T-helper 1 cell treated with Interleukin-12 subunit alpha and Interleukin-12 subunit beta and Interleukin-4 antibody, amounts not matched to agents 30 μg/mL and 1 μg/mL, for 36 hours (primary cell): ENCODE data around the gene UBE2F.
"Not testable (repeated sequence)": the region's sequence is repeated elsewhere in the genome, so short reads cannot be mapped to it uniquely, and the experiment has no call there.

ENCODE experiments used
- H3K27ac Mint-ChIP-seq: one replicate; pipeline ENCODE4 v1.8.0; 2021; ENCODE audit warnings: mild to moderate bottlenecking, mixed read lengths
- H3K27me3 Mint-ChIP-seq: one replicate; pipeline ENCODE4 v1.8.0; 2021; ENCODE audit warnings: low read depth, mixed read lengths
- H3K36me3 Mint-ChIP-seq: one replicate; pipeline ENCODE4 v1.8.0; 2021; ENCODE audit warnings: low read depth, mixed read lengths
- H3K4me1 Mint-ChIP-seq: one replicate; pipeline ENCODE4 v1.8.0; 2021; ENCODE audit warnings: low read depth, mixed read lengths
- H3K4me3 Mint-ChIP-seq: one replicate; pipeline ENCODE4 v1.8.0; 2021; ENCODE audit warnings: mild to moderate bottlenecking, moderate library complexity, mixed read lengths
- H3K9me3 Mint-ChIP-seq: one replicate; pipeline ENCODE4 v1.8.0; 2021; ENCODE audit warnings: mixed read lengths

The UBE2F gene

DNA sequence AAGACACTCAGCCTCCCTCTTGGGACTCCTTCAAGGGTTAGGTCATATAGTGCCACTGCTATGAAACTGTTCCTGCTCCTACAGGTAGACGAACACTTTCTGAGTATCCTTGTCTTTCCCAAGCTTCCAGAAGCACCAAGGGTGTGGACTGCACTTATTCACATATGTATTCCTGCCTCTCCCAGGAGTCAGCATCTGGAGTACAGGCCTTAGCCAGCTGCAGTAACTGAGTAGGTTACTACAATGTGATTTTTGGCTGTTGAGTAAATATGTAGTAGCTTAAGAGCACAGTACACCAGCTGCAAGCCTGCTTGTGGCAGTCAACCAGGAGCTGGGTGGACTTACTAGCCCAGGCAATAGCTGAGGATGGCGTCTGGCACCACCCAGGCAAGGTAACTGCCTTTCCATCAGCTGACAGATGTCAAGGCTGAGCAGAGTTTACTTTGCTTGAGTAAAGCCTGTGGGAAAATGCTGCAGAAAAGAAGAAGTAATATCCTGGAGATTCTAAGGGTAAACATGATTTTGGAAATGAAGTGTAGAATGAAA is 80.0 kb downstream of the UBE2F start:
- Mint-ChIP-seq H3K4me3 (no peak overlapping the region), H3K9me3 (peaks cover 8% of the 10 kb centered on the region), H3K36me3 (peaks cover 33% of the 10 kb centered on the region), H3K4me1 (peaks cover 2% of the 10 kb centered on the region), H3K27ac (peak overlapping the region; percentile 16), H3K27me3 (no peaks in the 10 kb centered on the region)

DNA sequence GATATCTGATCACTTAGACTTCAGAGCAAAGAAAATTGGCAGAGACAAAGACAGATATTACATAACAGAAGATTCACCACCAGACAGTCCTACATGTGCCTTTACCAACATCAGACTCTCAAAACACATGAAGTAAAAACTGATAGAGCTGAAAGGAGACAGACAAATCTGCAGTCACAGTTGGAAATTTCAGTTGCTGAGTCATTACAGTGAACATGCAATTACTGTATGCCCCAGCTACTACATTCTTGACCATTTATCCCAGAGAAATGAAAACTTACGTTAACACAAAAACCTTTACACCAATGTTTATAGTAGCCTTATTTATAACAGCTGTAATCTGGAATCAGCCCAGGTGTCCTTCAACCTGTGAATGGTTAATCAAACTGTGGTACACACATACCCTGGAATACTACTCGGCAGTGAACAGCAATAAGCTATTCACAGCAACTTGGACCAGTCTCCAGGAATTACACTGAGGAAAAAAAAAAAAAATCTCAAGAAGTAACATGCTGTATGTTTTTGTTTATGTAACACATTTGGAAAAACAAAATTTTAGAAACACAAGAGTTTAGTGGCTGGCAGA is 86.5 kb downstream of the UBE2F start:
- H3K4me3 Mint-ChIP-seq: no peak overlapping the region
- no peak overlapping the region for H3K27ac Mint-ChIP-seq
- no peaks in the 10 kb centered on the region for H3K9me3 Mint-ChIP-seq
- peaks cover 2% of the 10 kb centered on the region for H3K36me3 Mint-ChIP-seq
- peaks cover 6% of the 10 kb centered on the region for H3K4me1 Mint-ChIP-seq
- peaks cover 21% of the 10 kb centered on the region for H3K27me3 Mint-ChIP-seq

DNA sequence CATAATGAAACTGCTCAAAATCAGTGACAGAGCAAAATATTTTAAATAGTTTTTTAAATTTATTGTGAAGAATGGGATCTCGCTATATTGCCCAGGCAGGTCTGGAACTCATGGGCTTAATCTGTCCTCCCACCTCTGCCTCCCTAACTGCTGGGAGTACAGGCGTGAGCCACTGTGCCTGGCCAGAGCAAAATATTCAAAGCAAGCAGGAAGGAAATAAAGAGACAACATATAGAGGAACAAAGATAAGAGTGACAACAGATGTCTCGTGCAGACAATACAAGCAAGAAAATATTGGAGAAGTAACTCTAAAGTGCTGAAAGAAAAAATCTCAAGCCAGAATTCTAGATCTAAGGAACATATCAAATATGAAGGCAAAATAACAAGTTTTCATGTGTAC is 89.0 kb downstream of the UBE2F start:
- H3K36me3 Mint-ChIP-seq: peaks cover 7% of the 10 kb centered on the region
- H3K27ac Mint-ChIP-seq: no peak overlapping the region
- H3K27me3 Mint-ChIP-seq: peaks cover 21% of the 10 kb centered on the region
- no peak overlapping the region for H3K4me3 Mint-ChIP-seq
- no peaks in the 10 kb centered on the region for H3K9me3 Mint-ChIP-seq
- peaks cover 15% of the 10 kb centered on the region for H3K4me1 Mint-ChIP-seq

DNA sequence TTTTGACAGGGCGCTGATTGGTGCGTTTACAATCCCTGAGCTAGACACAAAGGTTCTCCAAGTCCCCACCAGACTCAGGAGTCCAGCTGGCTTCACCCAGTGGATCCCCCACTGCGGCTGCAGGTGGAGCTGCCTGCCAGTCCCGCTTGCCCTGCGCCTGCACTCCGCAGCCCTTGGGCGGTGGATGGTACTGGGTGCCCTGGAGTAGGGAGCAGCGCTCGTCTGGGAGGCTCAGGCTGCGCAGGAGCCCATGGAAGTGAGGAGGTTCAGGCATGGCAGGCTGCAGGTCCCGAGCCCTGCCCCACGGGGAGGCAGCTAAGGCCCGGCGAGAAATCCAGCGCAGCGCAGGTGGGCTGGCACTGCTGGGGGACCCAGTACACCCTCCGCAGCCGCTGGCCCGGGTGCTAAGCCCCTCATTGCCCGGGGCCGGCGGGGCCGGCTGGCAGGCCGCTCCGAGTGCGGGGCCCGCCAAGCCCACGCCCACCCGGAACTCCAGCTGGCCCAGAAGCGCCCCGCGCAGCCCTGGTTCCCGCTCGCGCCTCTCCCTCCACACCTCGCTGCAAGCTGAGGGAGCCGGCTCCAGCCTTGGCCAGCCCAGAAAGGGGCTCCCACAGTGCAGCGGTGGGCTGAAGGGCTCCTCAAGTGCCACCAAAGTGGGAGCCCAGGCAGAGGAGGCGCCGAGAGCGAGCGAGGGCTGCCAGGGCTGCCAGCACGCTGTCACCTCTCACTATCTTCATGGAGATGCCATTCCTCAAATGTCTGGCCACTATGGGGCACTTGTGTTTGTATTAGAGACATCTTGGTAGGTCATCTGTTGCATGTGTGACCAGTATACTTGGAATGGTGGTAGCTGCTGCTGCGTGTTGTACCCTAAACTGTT is 91.1 kb downstream of the UBE2F start:
- Mint-ChIP-seq H3K27me3 (peaks cover 21% of the 10 kb centered on the region), H3K4me1 (peaks cover 27% of the 10 kb centered on the region)
- not testable (repeated sequence) for H3K27ac Mint-ChIP-seq, H3K9me3 Mint-ChIP-seq, H3K4me3 Mint-ChIP-seq, H3K36me3 Mint-ChIP-seq

DNA sequence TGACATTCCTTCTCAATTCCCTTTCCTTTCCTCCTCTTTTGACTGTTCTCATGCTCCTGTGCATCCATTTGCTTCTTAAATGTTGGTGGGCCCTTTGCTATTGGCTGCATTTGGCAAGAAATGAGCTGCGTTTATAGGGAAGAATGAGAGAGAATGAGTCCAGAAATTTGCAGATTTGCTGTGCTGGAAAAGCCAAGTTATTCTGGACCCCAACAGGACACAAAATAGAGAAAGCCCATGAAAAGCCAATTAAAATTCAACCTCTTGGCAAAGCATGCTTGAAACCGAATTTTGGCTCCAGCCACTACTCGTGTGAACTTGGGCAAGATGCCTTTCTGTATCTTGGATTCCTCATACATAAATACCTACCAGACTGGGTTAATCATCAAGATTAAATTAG is 92.7 kb downstream of the UBE2F start:
- H3K4me3 Mint-ChIP-seq: peak overlapping the region; percentile 97
- H3K36me3 Mint-ChIP-seq: peaks cover 11% of the 10 kb centered on the region
- H3K27ac Mint-ChIP-seq: peak overlapping the region; percentile 16
- H3K4me1 Mint-ChIP-seq: peaks cover 43% of the 10 kb centered on the region
- H3K27me3 Mint-ChIP-seq: peaks cover 21% of the 10 kb centered on the region
- no peaks in the 10 kb centered on the region for H3K9me3 Mint-ChIP-seq

DNA sequence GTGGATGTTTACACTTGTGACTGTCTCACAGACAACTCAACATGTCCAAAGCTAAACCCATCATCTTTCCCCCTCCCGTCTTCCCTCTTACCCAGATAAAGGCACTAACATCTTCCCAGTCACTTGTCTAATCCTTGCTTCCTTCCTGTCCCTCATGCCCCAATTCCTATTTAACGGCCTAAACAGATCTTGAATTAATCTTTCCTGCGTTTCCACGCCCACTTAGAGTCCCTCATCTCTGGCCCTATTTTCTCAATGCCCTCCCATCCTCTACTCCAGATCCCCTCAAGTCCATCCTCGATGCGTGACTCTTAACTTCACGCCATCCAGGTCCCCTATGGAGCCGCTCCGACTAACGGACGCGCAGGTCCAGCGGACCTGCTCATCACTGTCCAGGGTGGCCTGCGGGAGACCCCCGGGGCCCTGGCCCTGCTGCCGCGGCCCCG is 93.3 kb downstream of the UBE2F start:
- Mint-ChIP-seq H3K27ac (peak overlapping the region; percentile 88), H3K36me3 (peaks cover 16% of the 10 kb centered on the region), H3K4me3 (peak overlapping the region; percentile 97), H3K27me3 (peaks cover 21% of the 10 kb centered on the region), H3K4me1 (peaks cover 44% of the 10 kb centered on the region), H3K9me3 (no peaks in the 10 kb centered on the region)

DNA sequence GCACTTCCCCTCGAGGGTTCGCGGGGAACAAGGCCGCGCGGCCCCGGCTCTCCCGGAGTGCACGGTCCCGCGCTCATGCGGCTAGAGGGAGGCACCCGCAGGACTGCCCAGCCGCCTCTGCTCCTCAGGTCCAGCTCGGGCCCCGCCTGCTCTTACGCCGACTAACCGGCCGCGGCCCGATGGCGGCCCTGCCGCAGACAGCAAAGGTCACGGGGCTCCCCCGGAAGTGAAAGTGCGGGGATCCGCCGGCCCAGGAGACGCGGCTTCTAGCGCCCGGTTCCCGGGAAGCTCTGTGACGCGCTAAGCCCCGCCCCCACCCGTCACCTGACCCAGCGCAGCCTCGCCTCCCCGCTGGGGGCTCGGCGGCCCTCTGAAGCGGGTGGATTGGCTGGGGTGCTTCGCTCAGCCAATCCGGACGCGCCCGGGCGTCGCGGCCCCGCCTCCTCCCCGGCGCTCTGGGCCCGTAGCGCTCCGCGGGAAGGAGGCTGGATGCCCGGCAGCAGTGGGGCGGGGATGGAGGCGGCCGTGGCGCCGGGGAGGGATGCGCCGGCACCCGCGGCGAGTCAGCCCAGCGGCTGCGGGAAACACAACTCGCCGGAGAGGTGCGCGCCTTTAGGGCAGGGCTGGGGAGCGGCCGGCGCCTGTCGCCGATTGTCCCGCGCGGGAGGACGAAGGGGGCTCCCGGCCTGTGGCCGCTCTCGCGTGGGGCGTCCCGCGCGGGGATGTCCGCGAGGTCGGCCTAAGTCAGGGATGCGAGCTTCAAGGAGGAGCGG is 93.9 kb downstream of the UBE2F start, which contains the start of gene SCLY:
Gene SCLY, plus strand, starts transcription at position 460 of the 773 bp plus-strand sequence. Its CDS starts 54 bp downstream, at position 514.
- Mint-ChIP-seq H3K4me1 (peaks cover 44% of the 10 kb centered on the region), H3K36me3 (peaks cover 19% of the 10 kb centered on the region), H3K27me3 (peaks cover 16% of the 10 kb centered on the region), H3K4me3 (peak within 1 kb of the TSS; percentile 97), H3K27ac (peak within 1 kb of the TSS; percentile 88), H3K9me3 (no peaks in the 10 kb centered on the region)

DNA sequence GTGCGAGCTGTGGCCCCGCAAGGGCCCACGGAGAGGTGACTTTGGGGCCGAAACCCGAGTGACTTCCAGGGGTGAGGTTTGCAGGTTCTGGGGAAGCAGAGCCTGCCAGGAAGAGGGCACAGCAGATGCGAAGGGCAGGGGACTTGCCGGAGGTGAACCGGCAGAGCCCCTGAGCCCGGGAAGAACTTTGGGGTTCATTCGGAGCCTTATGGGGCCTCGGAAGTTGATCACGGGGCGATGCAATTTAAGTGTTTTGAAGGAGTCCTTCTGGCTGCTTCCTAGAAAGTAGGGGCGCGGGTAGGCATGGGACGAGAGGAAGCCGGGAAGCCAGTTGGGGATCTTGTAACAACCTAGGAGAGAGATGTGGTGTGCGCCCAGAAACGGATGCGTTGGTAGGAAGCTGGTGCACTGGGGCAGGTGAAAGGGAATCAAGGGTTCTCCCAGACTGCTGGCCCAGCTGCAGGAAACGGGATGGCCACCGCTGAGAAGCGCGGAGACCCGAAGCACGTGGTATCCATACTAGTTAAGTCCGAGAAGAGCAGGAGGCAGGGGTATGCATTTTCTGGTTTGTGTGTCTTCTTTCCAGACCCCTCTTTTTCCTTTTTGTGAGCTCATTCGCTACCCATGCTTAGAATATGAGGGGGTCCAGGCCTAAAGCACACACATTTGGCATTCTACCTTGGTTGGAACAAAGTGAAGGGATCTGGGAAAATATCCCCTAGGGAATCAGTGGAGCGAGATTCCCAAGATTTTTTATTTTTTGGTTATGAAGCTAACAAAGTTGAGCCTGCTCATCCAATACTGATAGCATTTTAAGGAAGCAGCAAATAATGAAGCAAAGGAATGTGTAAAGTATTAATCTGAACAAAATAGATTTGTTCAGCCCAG is 94.7 kb downstream of the UBE2F start:
- peaks cover 5% of the 10 kb centered on the region for H3K9me3 Mint-ChIP-seq
- peaks cover 26% of the 10 kb centered on the region for H3K36me3 Mint-ChIP-seq
- H3K27me3 Mint-ChIP-seq: peaks cover 8% of the 10 kb centered on the region
- H3K4me3 Mint-ChIP-seq: peak overlapping the region; percentile 97
- peak overlapping the region; percentile 84 for H3K27ac Mint-ChIP-seq
- H3K4me1 Mint-ChIP-seq: peaks cover 46% of the 10 kb centered on the region

DNA sequence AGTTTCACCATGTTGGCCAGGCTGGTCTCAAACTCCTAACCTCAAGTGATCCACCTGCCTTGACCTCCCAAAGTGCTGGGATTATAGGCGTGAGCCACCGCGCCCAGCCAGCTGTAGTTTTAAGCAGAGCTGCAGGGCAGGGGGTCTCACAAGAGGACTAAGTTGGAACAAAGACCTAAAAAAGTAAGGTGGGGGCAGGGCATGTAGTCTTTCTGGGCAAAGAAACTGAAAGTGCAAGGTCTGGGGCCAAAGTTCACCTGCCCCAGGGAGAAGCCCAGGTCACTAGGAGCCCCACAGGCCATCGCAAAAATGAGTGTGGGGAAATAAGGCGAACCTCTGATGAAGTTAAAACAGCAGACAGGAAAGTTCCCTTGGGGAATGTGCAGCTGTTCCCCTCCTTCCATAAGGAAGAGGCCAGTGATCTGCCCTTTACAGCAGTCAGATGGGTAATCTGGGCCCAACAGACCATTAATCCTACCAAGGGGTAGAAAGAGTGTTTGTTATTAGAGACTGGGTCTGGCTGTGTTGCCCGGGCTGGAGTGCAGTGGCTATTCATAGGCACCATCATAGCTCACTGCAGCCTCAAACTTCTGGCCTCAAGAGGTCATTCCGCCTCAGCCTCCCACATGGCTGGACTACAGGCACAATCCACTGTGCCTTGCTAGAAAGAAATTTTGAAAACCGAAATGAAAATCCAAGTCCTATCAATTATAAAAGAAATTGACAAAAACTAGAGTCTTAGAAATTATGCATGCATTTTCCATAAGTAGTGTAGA is 96.8 kb downstream of the UBE2F start:
- no peak overlapping the region for H3K27ac Mint-ChIP-seq
- no peak overlapping the region for H3K4me3 Mint-ChIP-seq
- H3K27me3 Mint-ChIP-seq: no peaks in the 10 kb centered on the region
- H3K9me3 Mint-ChIP-seq: peaks cover 10% of the 10 kb centered on the region
- H3K36me3 Mint-ChIP-seq: peaks cover 47% of the 10 kb centered on the region
- H3K4me1 Mint-ChIP-seq: peaks cover 62% of the 10 kb centered on the region

DNA sequence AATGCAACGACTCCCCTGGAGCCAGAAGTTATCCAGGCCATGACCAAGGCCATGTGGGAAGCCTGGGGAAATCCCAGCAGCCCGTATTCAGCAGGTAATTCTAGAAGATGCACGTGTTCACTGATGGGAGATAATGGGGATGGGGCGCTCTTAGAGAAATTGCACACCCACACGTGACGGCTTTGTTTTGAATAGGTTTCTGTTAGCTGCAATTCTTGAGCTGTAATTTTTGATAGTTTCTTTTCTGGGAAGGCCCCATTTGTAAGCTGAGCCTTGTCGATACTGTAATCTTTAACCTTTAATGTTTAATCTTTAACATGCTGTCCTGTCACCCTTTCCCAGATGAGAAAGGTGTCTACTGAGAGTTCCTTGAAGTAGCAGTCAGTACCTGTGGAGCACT is 97.6 kb downstream of the UBE2F start:
- Mint-ChIP-seq H3K27ac (no peak overlapping the region), H3K36me3 (peaks cover 49% of the 10 kb centered on the region), H3K4me1 (peaks cover 65% of the 10 kb centered on the region), H3K9me3 (peaks cover 10% of the 10 kb centered on the region), H3K4me3 (no peak overlapping the region), H3K27me3 (no peaks in the 10 kb centered on the region)

DNA sequence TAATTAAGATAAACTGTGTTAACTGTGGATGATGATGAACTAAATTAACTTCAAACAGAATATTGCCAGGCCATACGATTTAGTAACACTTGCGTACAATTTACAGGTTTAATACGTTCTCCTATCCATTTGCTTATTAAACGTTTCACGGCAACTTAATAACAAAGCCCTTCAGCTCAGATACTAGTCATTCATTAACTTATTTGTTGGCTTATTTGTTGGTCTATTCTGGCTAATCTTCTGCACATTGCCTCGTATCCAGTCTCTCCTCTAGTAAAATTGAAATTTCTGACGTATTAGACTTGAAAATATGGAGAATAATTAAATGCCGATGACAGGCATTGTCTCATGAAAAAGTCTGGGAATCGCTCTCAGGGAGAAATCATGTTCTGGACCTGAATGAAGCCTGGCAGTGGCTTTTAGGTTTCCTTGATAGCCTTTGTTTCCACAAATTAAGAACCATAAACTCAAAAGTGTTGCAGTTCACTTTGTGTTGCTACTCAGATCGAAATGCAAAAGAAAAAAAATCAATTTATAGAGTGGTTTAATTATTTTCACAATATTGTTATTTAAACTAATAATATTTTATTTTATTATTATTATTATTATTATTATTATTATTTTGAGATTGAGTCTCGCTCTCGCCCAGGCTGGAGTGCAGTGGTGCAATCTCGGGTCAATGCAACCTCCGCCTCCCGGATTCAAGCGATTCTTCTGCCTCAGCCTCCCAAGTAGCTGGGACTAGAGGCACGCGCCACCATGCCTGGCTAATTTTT is 98.4 kb downstream of the UBE2F start:
- Mint-ChIP-seq H3K27me3 (no peaks in the 10 kb centered on the region), H3K4me1 (peaks cover 64% of the 10 kb centered on the region), H3K4me3 (no peak overlapping the region), H3K27ac (no peak overlapping the region), H3K9me3 (peaks cover 10% of the 10 kb centered on the region), H3K36me3 (peaks cover 52% of the 10 kb centered on the region)

DNA sequence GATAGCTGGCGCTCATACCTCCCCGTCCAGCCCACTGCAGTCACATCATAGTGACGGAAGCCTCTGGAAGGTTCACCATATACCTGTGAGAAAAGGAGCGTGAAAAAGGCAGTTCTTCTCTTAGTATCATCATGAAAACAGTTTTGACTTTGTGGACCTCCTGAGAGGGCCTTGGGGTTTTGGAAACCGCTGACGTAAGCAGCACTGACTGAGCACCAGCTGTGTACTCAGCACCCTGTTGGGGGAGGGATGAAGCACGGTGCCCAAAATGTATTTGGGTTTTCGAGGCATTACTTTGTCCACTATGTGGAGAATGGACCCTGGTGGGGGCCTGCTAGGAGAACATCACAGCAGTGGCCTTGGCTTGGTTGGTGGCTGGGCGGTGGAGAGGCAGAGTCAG is 99.4 kb downstream of the UBE2F start:
- Mint-ChIP-seq H3K27ac (peak overlapping the region; percentile 2), H3K36me3 (peaks cover 52% of the 10 kb centered on the region)

More for the DNA sequence above, 99.4 kb downstream of the UBE2F start:
- Mint-ChIP-seq H3K9me3 (peaks cover 10% of the 10 kb centered on the region), H3K4me1 (peaks cover 64% of the 10 kb centered on the region), H3K27me3 (no peaks in the 10 kb centered on the region), H3K4me3 (no peak overlapping the region)
